GM23338 (cell line): Measurements from ENCODE around the gene MEI1. TPM values are rescaled to one million over a fixed set of nuclear protein-coding genes. Genes with fewer than 3 reads are reported as not detected.

Experiments used
- ATAC-seq: fragments of 200-7000 bp; cut with Tn5 transposase; 3 replicates; pipeline ENCODE4 v1.9.1; 2020
- DNase-seq: peaks from one replicate; pipeline ENCODE4 v3.0.0-alpha.2; 2015; ENCODE audit warnings: low spot score
- H2AFZ ChIP-seq: fragments of 200-600 bp; sonication (generic); 2 replicates; pipeline ENCODE4 v1.8.0; 2016; ENCODE audit warnings: antibody characterized with exemption, mild to moderate bottlenecking, moderate library complexity
- H3F3A ChIP-seq: fragments of 200-600 bp; sonication (generic); replicated peaks from 2 replicates; pipeline ENCODE4 v1.8.0; 2017; ENCODE audit warnings: antibody characterized with exemption, mixed run types, low read depth
- H3K27ac ChIP-seq: fragments of 200-600 bp; sonication (generic); 2 replicates; pipeline ENCODE4 v1.6.1; 2016; ENCODE audit warnings: low read depth
- H3K27me3 ChIP-seq: fragments of 200-600 bp; sonication (generic); 2 replicates; pipeline ENCODE4 v1.8.0; 2016; ENCODE audit warnings: mild to moderate bottlenecking, mixed run types, moderate library complexity; ENCODE audit not compliant: insufficient read depth
- H3K36me3 ChIP-seq: fragments of 200-600 bp; sonication (generic); 2 replicates; pipeline ENCODE4 v1.8.0; 2016; ENCODE audit warnings: mild to moderate bottlenecking; ENCODE audit not compliant: insufficient read depth
- H3K4me1 ChIP-seq: fragments of 200-600 bp; sonication (generic); 2 replicates; pipeline ENCODE4 v1.8.0; 2016; ENCODE audit warnings: mild to moderate bottlenecking, moderate library complexity; ENCODE audit not compliant: insufficient read depth
- H3K4me2 ChIP-seq: fragments of 200-600 bp; sonication (generic); 2 replicates; pipeline ENCODE4 v1.7.1; 2017; ENCODE audit warnings: mixed run types
- H3K4me3 ChIP-seq: fragments of 200-600 bp; sonication (generic); 2 replicates; pipeline ENCODE4 v1.6.1; 2016; ENCODE audit warnings: mixed run types
- H3K79me2 ChIP-seq: fragments of 200-600 bp; sonication (generic); replicated peaks from 2 replicates; pipeline ENCODE4 v1.8.0; 2017; ENCODE audit warnings: mild to moderate bottlenecking; ENCODE audit not compliant: insufficient read depth
- H3K9me2 ChIP-seq: fragments of 200-600 bp; sonication (generic); 2 replicates; pipeline ENCODE4 v1.8.0; 2017; ENCODE audit not compliant: insufficient read depth
- H4K20me1 ChIP-seq: fragments of 200-600 bp; sonication (generic); replicated peaks from 2 replicates; pipeline ENCODE4 v1.8.0; 2017; ENCODE audit warnings: mild to moderate bottlenecking; ENCODE audit not compliant: insufficient read depth
- H3K27ac Mint-ChIP-seq: 2 replicates; pipeline ENCODE4 v1.8.0; 2020; ENCODE audit warnings: inconsistent platforms, mild to moderate bottlenecking, moderate library complexity, mixed read lengths
- H3K27me3 Mint-ChIP-seq: 3 replicates; pipeline ENCODE4 v1.8.0; 2022; ENCODE audit warnings: low read depth, mild to moderate bottlenecking, moderate library complexity, mixed read lengths, inconsistent platforms; ENCODE audit not compliant: insufficient read depth, poor library complexity
- H3K36me3 Mint-ChIP-seq: 3 replicates; pipeline ENCODE4 v1.8.0; 2021; ENCODE audit warnings: low read depth, mild to moderate bottlenecking, inconsistent platforms, moderate library complexity, mixed read lengths
- H3K4me1 Mint-ChIP-seq: 3 replicates; pipeline ENCODE4 v1.8.0; 2020; ENCODE audit warnings: mild to moderate bottlenecking, inconsistent platforms, mixed read lengths
- H3K4me3 Mint-ChIP-seq: 3 replicates; pipeline ENCODE4 v1.8.0; 2021; ENCODE audit warnings: moderate library complexity, mild to moderate bottlenecking, inconsistent platforms, mixed read lengths
- H3K9me3 Mint-ChIP-seq: 3 replicates; pipeline ENCODE4 v1.8.0; 2020; ENCODE audit warnings: moderate library complexity, mild to moderate bottlenecking, inconsistent platforms, mixed read lengths
- EZH2 ChIP-seq: fragments of 200-600 bp; sonication (generic); IDR thresholded peaks from one replicate; pipeline ENCODE4 v1.8.0; 2017; ENCODE audit warnings: antibody characterized with exemption, mild to moderate bottlenecking, low read depth; ENCODE audit not compliant: unreplicated experiment
- STAT1 ChIP-seq: IDR thresholded peaks from one replicate; pipeline ENCODE4 v1.6.1; 2016; ENCODE audit warnings: antibody characterized with exemption; ENCODE audit not compliant: unreplicated experiment
- polyA plus RNA-seq: library from polyadenylated mRNA; unstranded; fragments of >200 nt; fragmentation: Nextera tagmentation; extraction: Ambion mirVana; gene quantifications from 2 replicates; pipeline ENCODE4 v1.2.1, GENCODE V29; 2016
- total RNA-seq: library from RNA; depleted of rRNA; stranded (reverse); fragments of >200 nt; shearing (Covaris generic); gene quantifications from 2 replicates; pipeline ENCODE4 v1.2.3, GENCODE V29; 2014
- TF ChIP-seq, protein P1 (sequence below), 2 experiments: fragments of 200-600 bp in 1 of 2; sonication (generic) in 1 of 2; conservative IDR thresholded peaks; 2 replicates each; pipeline versions ENCODE4 v1.5.1 to v1.6.1; 2016 to 2017; ENCODE audit warnings: antibody characterized with exemption in 2 of 2, low read depth in 2 of 2, mild to moderate bottlenecking in 2 of 2, moderate library complexity in 1 of 2
- TF ChIP-seq, protein P2 (sequence below): fragments of 250-450 bp; sonication (Bioruptor Pico); IDR thresholded peaks from 2 replicates; pipeline ENCODE4 v1.5.0; 2020; ENCODE audit warnings: mild to moderate bottlenecking, moderate library complexity

MEI1 gene
- total and polyA plus RNA-seq, 2 experiments from 2014 or later = 0.28 to 0.87 TPM

DNA sequence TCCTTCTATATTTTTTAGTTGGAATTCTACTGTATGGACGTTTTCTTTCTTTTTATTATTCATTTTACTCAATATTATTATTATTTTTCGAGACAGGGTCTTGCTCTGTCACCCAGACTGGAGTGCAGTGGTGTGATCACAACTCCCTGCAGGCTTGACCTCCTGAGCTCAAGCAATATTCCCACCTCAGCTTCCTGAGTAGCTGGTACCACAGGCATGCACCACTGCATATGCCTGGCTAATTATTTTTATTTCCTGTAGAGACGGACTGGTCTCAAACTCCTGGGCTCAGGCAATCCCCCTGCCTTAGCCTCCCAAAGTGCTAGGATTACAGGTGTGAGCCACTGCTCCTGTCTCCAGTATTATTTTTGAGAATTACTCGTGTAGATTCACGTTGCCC is 67.2 kb downstream of the MEI1 start:
- TF ChIP-seq EZH2 (no peak), STAT1 (no peak)
- TF ChIP-seq, protein P1, sequence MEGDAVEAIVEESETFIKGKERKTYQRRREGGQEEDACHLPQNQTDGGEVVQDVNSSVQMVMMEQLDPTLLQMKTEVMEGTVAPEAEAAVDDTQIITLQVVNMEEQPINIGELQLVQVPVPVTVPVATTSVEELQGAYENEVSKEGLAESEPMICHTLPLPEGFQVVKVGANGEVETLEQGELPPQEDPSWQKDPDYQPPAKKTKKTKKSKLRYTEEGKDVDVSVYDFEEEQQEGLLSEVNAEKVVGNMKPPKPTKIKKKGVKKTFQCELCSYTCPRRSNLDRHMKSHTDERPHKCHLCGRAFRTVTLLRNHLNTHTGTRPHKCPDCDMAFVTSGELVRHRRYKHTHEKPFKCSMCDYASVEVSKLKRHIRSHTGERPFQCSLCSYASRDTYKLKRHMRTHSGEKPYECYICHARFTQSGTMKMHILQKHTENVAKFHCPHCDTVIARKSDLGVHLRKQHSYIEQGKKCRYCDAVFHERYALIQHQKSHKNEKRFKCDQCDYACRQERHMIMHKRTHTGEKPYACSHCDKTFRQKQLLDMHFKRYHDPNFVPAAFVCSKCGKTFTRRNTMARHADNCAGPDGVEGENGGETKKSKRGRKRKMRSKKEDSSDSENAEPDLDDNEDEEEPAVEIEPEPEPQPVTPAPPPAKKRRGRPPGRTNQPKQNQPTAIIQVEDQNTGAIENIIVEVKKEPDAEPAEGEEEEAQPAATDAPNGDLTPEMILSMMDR (conservative IDR thresholded peaks at IDR 0.05; ENCODE audit: low read depth in 2 of 2) = no peak
- TF ChIP-seq, protein P2, sequence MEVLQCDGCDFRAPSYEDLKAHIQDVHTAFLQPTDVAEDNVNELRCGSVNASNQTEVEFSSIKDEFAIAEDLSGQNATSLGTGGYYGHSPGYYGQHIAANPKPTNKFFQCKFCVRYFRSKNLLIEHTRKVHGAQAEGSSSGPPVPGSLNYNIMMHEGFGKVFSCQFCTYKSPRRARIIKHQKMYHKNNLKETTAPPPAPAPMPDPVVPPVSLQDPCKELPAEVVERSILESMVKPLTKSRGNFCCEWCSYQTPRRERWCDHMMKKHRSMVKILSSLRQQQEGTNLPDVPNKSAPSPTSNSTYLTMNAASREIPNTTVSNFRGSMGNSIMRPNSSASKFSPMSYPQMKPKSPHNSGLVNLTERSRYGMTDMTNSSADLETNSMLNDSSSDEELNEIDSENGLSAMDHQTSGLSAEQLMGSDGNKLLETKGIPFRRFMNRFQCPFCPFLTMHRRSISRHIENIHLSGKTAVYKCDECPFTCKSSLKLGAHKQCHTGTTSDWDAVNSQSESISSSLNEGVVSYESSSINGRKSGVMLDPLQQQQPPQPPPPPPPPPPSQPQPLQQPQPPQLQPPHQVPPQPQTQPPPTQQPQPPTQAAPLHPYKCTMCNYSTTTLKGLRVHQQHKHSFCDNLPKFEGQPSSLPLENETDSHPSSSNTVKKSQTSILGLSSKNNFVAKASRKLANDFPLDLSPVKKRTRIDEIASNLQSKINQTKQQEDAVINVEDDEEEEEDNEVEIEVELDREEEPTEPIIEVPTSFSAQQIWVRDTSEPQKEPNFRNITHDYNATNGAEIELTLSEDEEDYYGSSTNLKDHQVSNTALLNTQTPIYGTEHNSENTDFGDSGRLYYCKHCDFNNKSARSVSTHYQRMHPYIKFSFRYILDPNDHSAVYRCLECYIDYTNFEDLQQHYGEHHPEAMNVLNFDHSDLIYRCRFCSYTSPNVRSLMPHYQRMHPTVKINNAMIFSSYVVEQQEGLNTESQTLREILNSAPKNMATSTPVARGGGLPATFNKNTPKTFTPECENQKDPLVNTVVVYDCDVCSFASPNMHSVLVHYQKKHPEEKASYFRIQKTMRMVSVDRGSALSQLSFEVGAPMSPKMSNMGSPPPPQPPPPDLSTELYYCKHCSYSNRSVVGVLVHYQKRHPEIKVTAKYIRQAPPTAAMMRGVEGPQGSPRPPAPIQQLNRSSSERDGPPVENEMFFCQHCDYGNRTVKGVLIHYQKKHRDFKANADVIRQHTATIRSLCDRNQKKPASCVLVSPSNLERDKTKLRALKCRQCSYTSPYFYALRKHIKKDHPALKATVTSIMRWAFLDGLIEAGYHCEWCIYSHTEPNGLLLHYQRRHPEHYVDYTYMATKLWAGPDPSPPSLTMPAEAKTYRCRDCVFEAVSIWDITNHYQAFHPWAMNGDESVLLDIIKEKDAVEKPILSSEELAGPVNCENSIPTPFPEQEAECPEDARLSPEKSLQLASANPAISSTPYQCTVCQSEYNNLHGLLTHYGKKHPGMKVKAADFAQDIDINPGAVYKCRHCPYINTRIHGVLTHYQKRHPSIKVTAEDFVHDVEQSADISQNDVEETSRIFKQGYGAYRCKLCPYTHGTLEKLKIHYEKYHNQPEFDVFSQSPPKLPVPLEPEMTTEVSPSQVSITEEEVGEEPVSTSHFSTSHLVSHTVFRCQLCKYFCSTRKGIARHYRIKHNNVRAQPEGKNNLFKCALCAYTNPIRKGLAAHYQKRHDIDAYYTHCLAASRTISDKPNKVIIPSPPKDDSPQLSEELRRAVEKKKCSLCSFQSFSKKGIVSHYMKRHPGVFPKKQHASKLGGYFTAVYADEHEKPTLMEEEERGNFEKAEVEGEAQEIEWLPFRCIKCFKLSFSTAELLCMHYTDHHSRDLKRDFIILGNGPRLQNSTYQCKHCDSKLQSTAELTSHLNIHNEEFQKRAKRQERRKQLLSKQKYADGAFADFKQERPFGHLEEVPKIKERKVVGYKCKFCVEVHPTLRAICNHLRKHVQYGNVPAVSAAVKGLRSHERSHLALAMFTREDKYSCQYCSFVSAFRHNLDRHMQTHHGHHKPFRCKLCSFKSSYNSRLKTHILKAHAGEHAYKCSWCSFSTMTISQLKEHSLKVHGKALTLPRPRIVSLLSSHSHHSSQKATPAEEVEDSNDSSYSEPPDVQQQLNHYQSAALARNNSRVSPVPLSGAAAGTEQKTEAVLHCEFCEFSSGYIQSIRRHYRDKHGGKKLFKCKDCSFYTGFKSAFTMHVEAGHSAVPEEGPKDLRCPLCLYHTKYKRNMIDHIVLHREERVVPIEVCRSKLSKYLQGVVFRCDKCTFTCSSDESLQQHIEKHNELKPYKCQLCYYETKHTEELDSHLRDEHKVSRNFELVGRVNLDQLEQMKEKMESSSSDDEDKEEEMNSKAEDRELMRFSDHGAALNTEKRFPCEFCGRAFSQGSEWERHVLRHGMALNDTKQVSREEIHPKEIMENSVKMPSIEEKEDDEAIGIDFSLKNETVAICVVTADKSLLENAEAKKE (CRISPR knock-in tag) = no peak
- H3K79me2 ChIP-seq = no peaks in the 10 kb centered on the region
- no peak overlapping the region for H3K4me2 ChIP-seq
- Mint-ChIP-seq H3K4me1 (no peaks in the 10 kb centered on the region; the same call in 2 of the 3 replicates), H3K9me3 (no peaks in the 10 kb centered on the region), H3K4me3 (no peak overlapping the region), H3K27ac (no peak overlapping the region), H3K36me3 (no peaks in the 10 kb centered on the region; the same call in 2 of the 3 replicates), H3K27me3 (no peaks in the 10 kb centered on the region)
- no peaks in the 10 kb centered on the region for H3K27me3 ChIP-seq
- H3F3A ChIP-seq = no peaks in the 10 kb centered on the region
- no peak overlapping the region for H3K27ac ChIP-seq
- ATAC-seq = no peak
- H3K9me2 ChIP-seq = no peaks in the 10 kb centered on the region
- no peak overlapping the region for H3K4me3 ChIP-seq
- no peaks in the 10 kb centered on the region for H4K20me1 ChIP-seq
- no peaks in the 10 kb centered on the region for H3K36me3 ChIP-seq
- H3K4me1 ChIP-seq = no peaks in the 10 kb centered on the region
- DNase-seq = no peak
- H2AFZ ChIP-seq = no peak overlapping the region
